NCI-H2107 treated with DMSO at 0.1 percent for 48 hours (cell line): ENCODE results near the gene FUZ.

ENCODE experiments used
- DNase-seq: peaks from one replicate; lab custom pipeline; 2025; ENCODE audit not compliant: unreplicated experiment; lab: John Stamatoyannopoulos, UW

Gene FUZ

DNA sequence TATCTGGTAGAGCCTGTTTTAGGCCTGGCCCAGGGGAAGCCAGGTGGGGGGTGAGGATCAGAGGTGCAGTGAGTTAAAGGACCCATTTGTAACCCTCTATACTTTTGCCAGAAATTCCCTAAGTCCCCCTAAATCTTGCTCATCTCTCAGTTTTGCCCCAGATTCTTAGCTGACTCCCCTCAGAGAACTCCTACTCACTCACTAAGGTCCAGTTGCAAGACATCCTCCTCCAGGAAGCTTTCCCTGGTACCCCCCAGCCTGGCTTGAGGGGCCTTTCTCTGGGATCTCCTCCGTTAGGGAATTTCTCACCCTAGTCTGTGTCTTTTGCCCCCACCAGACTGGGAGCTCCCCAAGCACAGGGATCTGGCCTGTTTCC, 51.9 kb downstream of the FUZ start:
- no peak for DNase-seq

DNA sequence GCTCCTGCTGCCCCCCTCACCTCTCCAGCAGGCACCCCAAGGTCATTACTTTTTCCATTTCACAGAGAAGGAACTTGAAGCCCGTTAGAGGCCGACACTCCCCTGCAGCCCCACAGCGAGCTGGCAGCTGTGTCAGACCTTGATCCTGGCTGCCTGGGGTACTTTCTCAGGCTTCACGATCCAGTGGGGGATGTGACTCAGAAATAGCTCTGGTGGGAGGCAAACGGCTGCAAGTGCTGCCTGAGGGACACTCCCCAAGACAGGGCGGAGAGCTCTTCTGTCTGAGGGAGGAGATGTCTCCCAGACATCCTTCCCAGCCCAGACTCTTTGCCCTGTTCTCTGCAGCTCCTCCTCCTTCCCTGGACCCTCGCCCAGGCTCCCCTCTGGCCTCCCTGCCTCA, 54.8 kb downstream of the FUZ start:
- DNase-seq = no peak
